ENCODE data around the gene MOV10. TPM values are rescaled to one million over a fixed set of nuclear protein-coding genes. Genes with fewer than 3 reads are reported as not detected.

Gene MOV10
- polyA plus RNA-seq, 1 of the 3 experiments (the other 2 are of a cell fraction): 87.4 TPM

GRCh38 chr1:112718691-112719418, 44.4 kb downstream of the MOV10 start:
- ChIA-PET POLR2A (no interaction called here), CTCF (interaction anchor here (0.6 to 11.8 kb wide), 41 partner anchors 8 to 357 kb away, joined by 3 to 754 read pairs (median 4); partner anchors contain the start of genes LRIG2 and RHOC)
- Histone ChIP-seq H4K20me1 (ENCODE audit: insufficient read depth) (no peaks in the 10 kb centered on the region), H3K9ac (no peak overlapping the region), H3F3A (replicated peaks; ENCODE audit: insufficient read depth) (peaks cover 9% of the 10 kb centered on the region), H3K36me3 (replicated peaks in 1 of 2; ENCODE audit: control insufficient read depth in 1 of 2, insufficient read depth in 2 of 2, low read length in 1 of 2) (no peaks in the 10 kb centered on the region), H2AFZ (ENCODE audit: low read depth) (peak overlapping the region; percentile 76), H3K9me2 (no peaks in the 10 kb centered on the region), H3K4me2 (peak overlapping the region; percentile 79), H3K27ac (ENCODE audit: low read depth in 2 of 2, low read length in 1 of 2) (no peak overlapping the region), H3K4me1 (ENCODE audit: control insufficient read depth in 1 of 2, insufficient read depth in 2 of 2, low read depth in 1 of 2, low read length in 1 of 2) (peaks cover 0 to 23% of the 10 kb centered on the region in 2 experiments; a peak in 1 of 4 replicates), H3K79me2 (ENCODE audit: insufficient read depth) (no peaks in the 10 kb centered on the region), H3K9me3 (no peaks in the 10 kb centered on the region), H3K4me3 (ENCODE audit: low read depth in 2 of 2, low read length in 1 of 2) (peak overlapping the region; percentile 32 to 56), H3K27me3 (ENCODE audit: insufficient read depth) (no peaks in the 10 kb centered on the region)
- 25% methylated on average over 16 of the region's 44 CpGs for WGBS (ENCODE audit: low lambda C conversion rate)
- peak; percentile 90 for DNase-seq
- TF ChIP-seq CTCF (IDR thresholded peaks at IDR 0.05) (peak; percentile 80), FOXJ3 (CRISPR knock-in tag; IDR thresholded peaks at IDR 0.05) (no peak), RAD21 (IDR thresholded peaks at IDR 0.05; ENCODE audit: low read length) (peak; percentile 71), EZH2phosphoT487 (IDR thresholded peaks at IDR 0.05; ENCODE audit: borderline replicate concordance, low read depth) (no peak), JUND (IDR thresholded peaks at IDR 0.05) (no peak), RCOR1 (IDR thresholded peaks at IDR 0.05; ENCODE audit: low read length) (no peak), SMC3 (IDR thresholded peaks at IDR 0.05; ENCODE audit: low read depth, low read length) (peak; percentile 92), CHD2 (IDR thresholded peaks at IDR 0.05; ENCODE audit: low read length, partially characterized antibody) (peak; percentile 13)

GRCh38 chr1:112719706-112720105, 45.2 kb downstream of the MOV10 start:
- H3K4me3 ChIP-seq (ENCODE audit: low read depth in 2 of 2, low read length in 1 of 2): no peak overlapping the region
- H2AFZ ChIP-seq (ENCODE audit: low read depth): no peak overlapping the region
- DNase-seq: no peak
- ChIA-PET CTCF (interaction anchor here (0.7 to 11.8 kb wide), 20 partner anchors 11 to 353 kb away, joined by 3 to 754 read pairs (median 4); partner anchors contain the start of genes LRIG2 and RHOC), POLR2A (interaction anchor here (0.6 kb wide), 1 partner anchor 10 kb away, joined by 3 read pairs; no protein-coding TSS in a partner anchor)
- no peaks in the 10 kb centered on the region for H3K9me2 ChIP-seq
- H4K20me1 ChIP-seq (ENCODE audit: insufficient read depth): no peaks in the 10 kb centered on the region
- H3K36me3 ChIP-seq (replicated peaks in 1 of 2; ENCODE audit: control insufficient read depth in 1 of 2, insufficient read depth in 2 of 2, low read length in 1 of 2): no peaks in the 10 kb centered on the region
- H3K9ac ChIP-seq: no peak overlapping the region
- peaks cover 0 to 15% of the 10 kb centered on the region in 2 experiments; a peak in 1 of 4 replicates for H3K4me1 ChIP-seq (ENCODE audit: control insufficient read depth in 1 of 2, insufficient read depth in 2 of 2, low read depth in 1 of 2, low read length in 1 of 2)
- H3K27ac ChIP-seq (ENCODE audit: low read depth in 2 of 2, low read length in 1 of 2): no peak overlapping the region
- H3F3A ChIP-seq (replicated peaks; ENCODE audit: insufficient read depth): peaks cover 9% of the 10 kb centered on the region
- no peaks in the 10 kb centered on the region for H3K27me3 ChIP-seq (ENCODE audit: insufficient read depth)
- WGBS (ENCODE audit: low lambda C conversion rate): 76% methylated on average over 2 of the region's 2 CpGs
- no peak overlapping the region for H3K4me2 ChIP-seq
- no peaks in the 10 kb centered on the region for H3K79me2 ChIP-seq (ENCODE audit: insufficient read depth)
- H3K9me3 ChIP-seq: no peaks in the 10 kb centered on the region
- TF ChIP-seq ZBTB33 (IDR thresholded peaks at IDR 0.05; ENCODE audit: borderline replicate concordance, low read depth): no peak
- no peak for TF ChIP-seq NFIC (IDR thresholded peaks at IDR 0.05; ENCODE audit: borderline replicate concordance)
- TF ChIP-seq FOXJ3 (CRISPR knock-in tag; IDR thresholded peaks at IDR 0.05): no peak
- TF ChIP-seq RFX5 (IDR thresholded peaks at IDR 0.05; ENCODE audit: low read length): no peak
- no peak for TF ChIP-seq NRF1 (IDR thresholded peaks at IDR 0.05; ENCODE audit: low read depth, low read length)
- no peak for TF ChIP-seq TCF12 (IDR thresholded peaks at IDR 0.05)
- TF ChIP-seq MXI1 (IDR thresholded peaks at IDR 0.05; ENCODE audit: low read depth, low read length): no peak
- no peak for TF ChIP-seq YY1 (IDR thresholded peaks at IDR 0.05; ENCODE audit: low read depth)
- no peak for TF ChIP-seq REST (IDR thresholded peaks at IDR 0.05; ENCODE audit: low read depth, low read length)
- TF ChIP-seq RXRA (IDR thresholded peaks at IDR 0.05; ENCODE audit: borderline replicate concordance, low read depth): no peak
- no peak for TF ChIP-seq IRF3 (IDR thresholded peaks at IDR 0.05; ENCODE audit: low read depth, low read length)
- TF ChIP-seq TEAD4 (IDR thresholded peaks at IDR 0.05; ENCODE audit: borderline replicate concordance, insufficient read depth): no peak
